ENCODE data around the gene ST3GAL4. TPM values are rescaled to one million over a fixed set of nuclear protein-coding genes. Genes with fewer than 3 reads are reported as not detected.

The ST3GAL4 gene
- 28.8 to 32.3 TPM (median 29.5 TPM) in 5 replicates for total RNA-seq (2022; extraction: Qiagen RNA extraction; ENCODE audit: low read depth)

GRCh38 chr11:126355324-126355925, at the start of gene ST3GAL4:
Gene ST3GAL4, plus strand, starts transcription at chr11:126355686. Its CDS starts 50,470 bp downstream, at chr11:126406156.

Other genes starting within 250 kb of the ST3GAL4 start
- gene RPUSD4, start 144.0 kb upstream of the ST3GAL4 start, total RNA-seq (2022; extraction: Qiagen RNA extraction; ENCODE audit: low read depth): 15.7 to 17.2 TPM (median 16.9 TPM) in 5 replicates
- 13.5 to 17.9 TPM (median 15.9 TPM) in 5 replicates for gene FAM118B, start 143.9 kb upstream of the ST3GAL4 start, total RNA-seq (2022; extraction: Qiagen RNA extraction; ENCODE audit: low read depth)
- 59.2 to 63.0 TPM (median 60.9 TPM) in 5 replicates for gene SRPRA, start 86.8 kb upstream of the ST3GAL4 start, total RNA-seq (2022; extraction: Qiagen RNA extraction; ENCODE audit: low read depth)
- 19.1 to 25.1 TPM (median 24.0 TPM) in 5 replicates for gene FOXRED1, start 86.5 kb upstream of the ST3GAL4 start, total RNA-seq (2022; extraction: Qiagen RNA extraction; ENCODE audit: low read depth)
- 4.5 to 6.9 TPM (median 6.4 TPM) in 5 replicates for gene TIRAP, start 72.6 kb upstream of the ST3GAL4 start, total RNA-seq (2022; extraction: Qiagen RNA extraction; ENCODE audit: low read depth)
- 15.4 to 19.6 TPM (median 17.4 TPM) in 5 replicates for gene DCPS, start 51.6 kb upstream of the ST3GAL4 start, total RNA-seq (2022; extraction: Qiagen RNA extraction; ENCODE audit: low read depth)

Measured in A549 treated with GW870086 at 1 μM for 4 hours (cell line).